ENCODE data around the gene XXYLT1. TPM values are rescaled to one million over a fixed set of nuclear protein-coding genes. Genes with fewer than 3 reads are reported as not detected.

Gene XXYLT1
- total RNA-seq, 1 experiment from 2014 or later = 10.9 TPM

DNA sequence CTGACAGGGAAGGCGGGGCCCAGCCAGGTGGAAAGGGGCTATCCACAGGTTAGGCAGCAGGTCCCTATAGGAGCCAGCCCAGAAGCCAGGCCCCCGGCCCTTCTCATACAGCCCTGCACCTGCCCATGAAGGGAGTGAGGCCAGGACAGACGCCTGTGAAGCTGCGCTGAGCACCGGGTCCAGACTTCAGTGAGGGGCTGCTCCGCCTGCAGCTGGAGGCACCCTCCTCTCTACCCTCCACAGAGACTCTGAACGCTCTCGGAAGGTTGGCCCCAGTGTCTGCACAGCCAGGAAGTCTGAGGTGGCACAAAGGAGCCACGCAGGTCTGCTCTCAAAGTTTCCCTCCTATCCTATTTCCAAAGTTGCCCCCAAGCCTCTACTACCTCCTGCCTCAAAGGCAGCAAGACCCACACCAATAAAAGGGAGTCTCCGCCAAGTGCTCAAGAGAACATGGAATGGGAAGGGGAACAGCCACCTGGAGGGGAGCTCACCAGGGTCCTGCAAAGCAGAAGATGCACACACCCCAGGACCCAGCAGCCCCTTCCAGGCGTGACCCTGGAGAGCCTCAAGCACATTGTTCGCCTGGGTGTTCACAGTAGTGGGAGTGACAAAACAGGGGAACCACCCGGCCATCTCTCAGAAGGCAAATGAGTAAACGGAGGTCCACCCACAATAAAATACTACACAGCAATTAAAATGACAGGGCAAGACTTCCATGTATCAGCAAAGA is 19.5 kb downstream of the XXYLT1 start:
- TF ChIP-seq ZNF274 (IDR thresholded peaks at IDR 0.05; ENCODE audit: low read depth, low read length) (no peak), POLR2AphosphoS5 (IDR thresholded peaks at IDR 0.05; ENCODE audit: low read depth, low read length) (no peak), ZFX (IDR thresholded peaks at IDR 0.05) (no peak), YY1 (IDR thresholded peaks at IDR 0.05; ENCODE audit: extremely low read depth, insufficient replicate concordance, low read depth, low read length) (no peak), JUND (IDR thresholded peaks at IDR 0.05) (no peak), SRF (IDR thresholded peaks at IDR 0.05; ENCODE audit: low read depth) (no peak), TCF7L2 (IDR thresholded peaks at IDR 0.05; ENCODE audit: borderline replicate concordance, extremely low read depth, insufficient read depth, insufficient read length) (no peak), ELF1 (IDR thresholded peaks at IDR 0.05; ENCODE audit: borderline replicate concordance, low read depth) (no peak), CEBPB (IDR thresholded peaks at IDR 0.05; ENCODE audit: low read depth) (no peak), SP1 (IDR thresholded peaks at IDR 0.05; ENCODE audit: low read depth) (no peak), POLR2A (IDR thresholded peaks at IDR 0.05; ENCODE audit: borderline replicate concordance, extremely low read depth, insufficient read depth, insufficient read length) (no peak), EZH2 (IDR thresholded peaks at IDR 0.05) (no peak), EZH2phosphoT487 (IDR thresholded peaks at IDR 0.05; ENCODE audit: borderline replicate concordance) (no peak), EGR1 (IDR thresholded peaks at IDR 0.05; ENCODE audit: low read depth) (no peak)
- TF ChIP-seq, protein P1, sequence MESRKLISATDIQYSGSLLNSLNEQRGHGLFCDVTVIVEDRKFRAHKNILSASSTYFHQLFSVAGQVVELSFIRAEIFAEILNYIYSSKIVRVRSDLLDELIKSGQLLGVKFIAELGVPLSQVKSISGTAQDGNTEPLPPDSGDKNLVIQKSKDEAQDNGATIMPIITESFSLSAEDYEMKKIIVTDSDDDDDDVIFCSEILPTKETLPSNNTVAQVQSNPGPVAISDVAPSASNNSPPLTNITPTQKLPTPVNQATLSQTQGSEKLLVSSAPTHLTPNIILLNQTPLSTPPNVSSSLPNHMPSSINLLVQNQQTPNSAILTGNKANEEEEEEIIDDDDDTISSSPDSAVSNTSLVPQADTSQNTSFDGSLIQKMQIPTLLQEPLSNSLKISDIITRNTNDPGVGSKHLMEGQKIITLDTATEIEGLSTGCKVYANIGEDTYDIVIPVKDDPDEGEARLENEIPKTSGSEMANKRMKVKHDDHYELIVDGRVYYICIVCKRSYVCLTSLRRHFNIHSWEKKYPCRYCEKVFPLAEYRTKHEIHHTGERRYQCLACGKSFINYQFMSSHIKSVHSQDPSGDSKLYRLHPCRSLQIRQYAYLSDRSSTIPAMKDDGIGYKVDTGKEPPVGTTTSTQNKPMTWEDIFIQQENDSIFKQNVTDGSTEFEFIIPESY (IDR thresholded peaks at IDR 0.05; ENCODE audit: extremely low read depth, insufficient replicate concordance, low read length) = no peak
- TF ChIP-seq, protein P2, sequence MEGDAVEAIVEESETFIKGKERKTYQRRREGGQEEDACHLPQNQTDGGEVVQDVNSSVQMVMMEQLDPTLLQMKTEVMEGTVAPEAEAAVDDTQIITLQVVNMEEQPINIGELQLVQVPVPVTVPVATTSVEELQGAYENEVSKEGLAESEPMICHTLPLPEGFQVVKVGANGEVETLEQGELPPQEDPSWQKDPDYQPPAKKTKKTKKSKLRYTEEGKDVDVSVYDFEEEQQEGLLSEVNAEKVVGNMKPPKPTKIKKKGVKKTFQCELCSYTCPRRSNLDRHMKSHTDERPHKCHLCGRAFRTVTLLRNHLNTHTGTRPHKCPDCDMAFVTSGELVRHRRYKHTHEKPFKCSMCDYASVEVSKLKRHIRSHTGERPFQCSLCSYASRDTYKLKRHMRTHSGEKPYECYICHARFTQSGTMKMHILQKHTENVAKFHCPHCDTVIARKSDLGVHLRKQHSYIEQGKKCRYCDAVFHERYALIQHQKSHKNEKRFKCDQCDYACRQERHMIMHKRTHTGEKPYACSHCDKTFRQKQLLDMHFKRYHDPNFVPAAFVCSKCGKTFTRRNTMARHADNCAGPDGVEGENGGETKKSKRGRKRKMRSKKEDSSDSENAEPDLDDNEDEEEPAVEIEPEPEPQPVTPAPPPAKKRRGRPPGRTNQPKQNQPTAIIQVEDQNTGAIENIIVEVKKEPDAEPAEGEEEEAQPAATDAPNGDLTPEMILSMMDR (IDR thresholded peaks at IDR 0.05 in 2 of 3, conservative IDR thresholded peaks at IDR 0.05 in 1 of 3; ENCODE audit: borderline replicate concordance in 1 of 3, insufficient read depth in 1 of 3, low read depth in 2 of 3, low read length in 2 of 3) = no peak
- TF ChIP-seq, protein P3, sequence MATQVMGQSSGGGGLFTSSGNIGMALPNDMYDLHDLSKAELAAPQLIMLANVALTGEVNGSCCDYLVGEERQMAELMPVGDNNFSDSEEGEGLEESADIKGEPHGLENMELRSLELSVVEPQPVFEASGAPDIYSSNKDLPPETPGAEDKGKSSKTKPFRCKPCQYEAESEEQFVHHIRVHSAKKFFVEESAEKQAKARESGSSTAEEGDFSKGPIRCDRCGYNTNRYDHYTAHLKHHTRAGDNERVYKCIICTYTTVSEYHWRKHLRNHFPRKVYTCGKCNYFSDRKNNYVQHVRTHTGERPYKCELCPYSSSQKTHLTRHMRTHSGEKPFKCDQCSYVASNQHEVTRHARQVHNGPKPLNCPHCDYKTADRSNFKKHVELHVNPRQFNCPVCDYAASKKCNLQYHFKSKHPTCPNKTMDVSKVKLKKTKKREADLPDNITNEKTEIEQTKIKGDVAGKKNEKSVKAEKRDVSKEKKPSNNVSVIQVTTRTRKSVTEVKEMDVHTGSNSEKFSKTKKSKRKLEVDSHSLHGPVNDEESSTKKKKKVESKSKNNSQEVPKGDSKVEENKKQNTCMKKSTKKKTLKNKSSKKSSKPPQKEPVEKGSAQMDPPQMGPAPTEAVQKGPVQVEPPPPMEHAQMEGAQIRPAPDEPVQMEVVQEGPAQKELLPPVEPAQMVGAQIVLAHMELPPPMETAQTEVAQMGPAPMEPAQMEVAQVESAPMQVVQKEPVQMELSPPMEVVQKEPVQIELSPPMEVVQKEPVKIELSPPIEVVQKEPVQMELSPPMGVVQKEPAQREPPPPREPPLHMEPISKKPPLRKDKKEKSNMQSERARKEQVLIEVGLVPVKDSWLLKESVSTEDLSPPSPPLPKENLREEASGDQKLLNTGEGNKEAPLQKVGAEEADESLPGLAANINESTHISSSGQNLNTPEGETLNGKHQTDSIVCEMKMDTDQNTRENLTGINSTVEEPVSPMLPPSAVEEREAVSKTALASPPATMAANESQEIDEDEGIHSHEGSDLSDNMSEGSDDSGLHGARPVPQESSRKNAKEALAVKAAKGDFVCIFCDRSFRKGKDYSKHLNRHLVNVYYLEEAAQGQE (IDR thresholded peaks at IDR 0.05; ENCODE audit: low read depth) = no peak
- TF ChIP-seq, protein P4, sequence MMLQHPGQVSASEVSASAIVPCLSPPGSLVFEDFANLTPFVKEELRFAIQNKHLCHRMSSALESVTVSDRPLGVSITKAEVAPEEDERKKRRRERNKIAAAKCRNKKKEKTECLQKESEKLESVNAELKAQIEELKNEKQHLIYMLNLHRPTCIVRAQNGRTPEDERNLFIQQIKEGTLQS (IDR thresholded peaks at IDR 0.05) = no peak
- TF ChIP-seq, protein P5, sequence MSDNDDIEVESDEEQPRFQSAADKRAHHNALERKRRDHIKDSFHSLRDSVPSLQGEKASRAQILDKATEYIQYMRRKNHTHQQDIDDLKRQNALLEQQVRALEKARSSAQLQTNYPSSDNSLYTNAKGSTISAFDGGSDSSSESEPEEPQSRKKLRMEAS (IDR thresholded peaks at IDR 0.05) = no peak
- no TSS peak for BruUV-seq (replicated peaks)
- no peak for DNase-seq (ENCODE audit: low read depth, low spot score)
- Histone ChIP-seq H3K27ac (ENCODE audit: low read depth, low read length) (no peak overlapping the region), H3K9ac (ENCODE audit: low read length) (no peak overlapping the region), H3K9me3 (ENCODE audit: control insufficient read depth in 1 of 2, insufficient read depth in 1 of 2, low read depth in 1 of 2, low read length in 2 of 2) (no peaks in the 10 kb centered on the region), H4K20me1 (ENCODE audit: insufficient read depth) (no peaks in the 10 kb centered on the region), H2AFZ (ENCODE audit: low read depth, low read length, poor library complexity, severe bottlenecking) (no peak overlapping the region), H3K79me2 (ENCODE audit: insufficient read depth, low read length) (no peaks in the 10 kb centered on the region), H3K4me3 (replicated peaks in 1 of 2; ENCODE audit: low read depth in 1 of 2, low read length in 2 of 2) (no peak overlapping the region), H3K4me2 (ENCODE audit: low read length) (no peak overlapping the region), H3K9me2 (ENCODE audit: insufficient read depth) (no peaks in the 10 kb centered on the region), H3K27me3 (ENCODE audit: insufficient read depth, low read length) (no peaks in the 10 kb centered on the region), H3K36me3 (ENCODE audit: control insufficient read depth in 1 of 2, insufficient read depth in 2 of 2, low read length in 2 of 2) (no peaks in the 10 kb centered on the region), H3K4me1 (ENCODE audit: control insufficient read depth in 1 of 2, insufficient read depth in 2 of 2, low read length in 2 of 2) (peaks cover 0 to 4% of the 10 kb centered on the region in 2 experiments; a peak in 3 of 4 replicates)
- CTCF ChIA-PET = no interaction called here
- POLR2A ChIA-PET = no interaction called here
- RAD21 ChIA-PET (ENCODE audit: low non-redundant PET in 1 of 2, low total read pairs in 2 of 2, uncharacterized antibody in 2 of 2, unreplicated experiment in 2 of 2) = no interaction called here
- no peak for ATAC-seq
- intact Hi-C loops (cut with micrococcal nuclease) = no loop called here

All from HCT116 (cell line).